Erythroblast (primary cell): Measurements from ENCODE around the gene GTF2A1.

Experiments
- GATA1 ChIP-seq: IDR thresholded peaks from 2 replicates; pipeline ENCODE4 v1.6.1; 2011; ENCODE audit warnings: low read depth, mild to moderate bottlenecking, control low read depth, low read length, moderate library complexity
- POLR2A ChIP-seq: IDR thresholded peaks from 2 replicates; pipeline ENCODE4 v1.6.1; 2011; ENCODE audit warnings: mild to moderate bottlenecking, low read length

- TF ChIP-seq POLR2A: peak; percentile 35
- no peak for TF ChIP-seq GATA1
These were observed 47.3 kb upstream of the GTF2A1 start for GRCh38 chr14:81268016-81268416.
